Thoracic aorta (tissue), 2 donors: ENCODE results near the gene GMPR2. TPM values are rescaled to one million over a fixed set of nuclear protein-coding genes. Genes with fewer than 3 reads are reported as not detected.

Experiments
- ATAC-seq: fragments of 150-250 bp; one replicate; pipeline ENCODE4 v1.8.0; 2017; ENCODE audit warnings: low read depth; ENCODE audit not compliant: insufficient number of reproducible peaks, low FRiP score
- DNase-seq: peaks from one replicate; pipeline ENCODE4 v3.0.0-alpha.2; 2020; ENCODE audit warnings: low spot score
- H3K27ac ChIP-seq, 2 donors: fragments of 200-600 bp; sonication (generic); 1 replicate in 1 of 2; 2 replicates in 1 of 2; pipeline ENCODE4 v1.5.1; 2016; ENCODE audit warnings: mild to moderate bottlenecking in 2 of 2, moderate library complexity in 2 of 2
- H3K27me3 ChIP-seq: fragments of 200-600 bp; sonication (generic); replicated peaks from 2 replicates; pipeline ENCODE4 v1.6.0; 2016; ENCODE audit warnings: mild to moderate bottlenecking; ENCODE audit not compliant: insufficient read depth
- H3K36me3 ChIP-seq: fragments of 200-600 bp; sonication (generic); one replicate; pipeline ENCODE4 v1.5.1; 2016
- H3K4me1 ChIP-seq, 2 donors: fragments of 200-600 bp; sonication (generic); 1 replicate in 1 of 2; 2 replicates in 1 of 2; pipeline versions ENCODE4 v1.5.1 to v1.6.0; 2016; ENCODE audit warnings: low read depth in 2 of 2, mild to moderate bottlenecking in 1 of 2; ENCODE audit not compliant: control insufficient read depth in 1 of 2
- H3K4me3 ChIP-seq: fragments of 200-600 bp; sonication (generic); 2 replicates; pipeline ENCODE4 v1.5.1; 2016; ENCODE audit warnings: mild to moderate bottlenecking
- H3K9me3 ChIP-seq: fragments of 200-600 bp; sonication (generic); 2 replicates; pipeline ENCODE4 v1.5.1; 2016
- CTCF ChIP-seq: fragments of 200-600 bp; sonication (generic); IDR thresholded peaks from one replicate; pipeline ENCODE4 v1.5.1; 2019; ENCODE audit warnings: antibody characterized with exemption
- total RNA-seq, 2 donors: library from RNA; depleted of rRNA; stranded (reverse); fragments of >200 nt; gene quantifications; one replicate each; pipeline versions ENCODE4 v1.1.0 to v1.2.3, GENCODE V29; 2016

GMPR2 gene
- total RNA-seq, 2 donors from 2014 or later, result 39.2 to 51.3 TPM

DNA sequence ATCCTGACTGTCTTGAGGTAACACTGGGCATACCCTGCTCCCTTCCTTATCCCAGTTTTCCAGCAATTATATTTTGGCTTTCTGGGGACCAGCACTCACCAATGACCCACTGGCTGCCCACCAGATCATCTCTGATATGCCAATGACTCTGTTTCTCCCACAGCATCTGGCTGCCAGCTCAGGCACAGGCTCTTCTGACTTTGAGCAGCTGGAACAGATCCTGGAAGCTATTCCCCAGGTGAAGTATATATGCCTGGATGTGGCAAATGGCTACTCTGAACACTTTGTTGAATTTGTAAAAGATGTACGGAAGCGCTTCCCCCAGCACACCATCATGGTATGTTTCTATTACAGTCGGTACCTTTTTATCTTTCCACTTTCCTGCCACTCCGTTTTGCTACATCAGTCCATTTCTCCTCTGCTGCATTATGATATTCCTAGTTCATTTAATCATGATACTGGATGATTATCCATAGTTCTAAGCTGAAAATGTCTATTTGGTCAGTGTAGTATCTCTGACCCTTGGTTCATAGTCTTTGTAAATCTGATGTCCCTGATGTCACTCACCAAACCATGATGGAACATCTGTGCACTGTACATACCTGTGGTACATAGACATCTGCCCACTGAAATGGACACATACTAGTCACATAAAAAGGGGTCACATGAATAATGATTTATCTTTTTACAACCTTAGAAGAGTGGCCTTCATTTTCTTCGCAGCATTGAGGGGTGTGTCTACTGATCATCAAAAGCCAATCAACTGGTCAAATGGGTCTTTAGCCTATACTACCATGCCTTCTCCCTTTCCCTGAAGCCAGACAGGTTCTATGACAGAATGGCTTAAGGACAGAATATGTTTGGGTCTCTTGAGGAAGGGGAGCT lies 3.3 kb downstream of the GMPR2 start:
- Histone ChIP-seq H3K9me3 (no peaks in the 10 kb centered on the region), H3K27ac (no peak overlapping the region), H3K27me3 (no peaks in the 10 kb centered on the region), H3K4me3 (no peak overlapping the region), H3K4me1 (peaks cover 25 to 55% of the 10 kb centered on the region in 2 donors), H3K36me3 (peaks cover 46% of the 10 kb centered on the region)
- TF ChIP-seq CTCF, result no peak
- ATAC-seq, result no peak
- no peak for DNase-seq

- no peak for DNase-seq
- Histone ChIP-seq H3K9me3 (no peaks in the 10 kb centered on the region), H3K36me3 (peaks cover 46% of the 10 kb centered on the region), H3K27me3 (no peaks in the 10 kb centered on the region), H3K27ac (no peak overlapping the region), H3K4me1 (peaks cover 27 to 54% of the 10 kb centered on the region in 2 donors), H3K4me3 (no peak overlapping the region)
- ATAC-seq, result no peak
- TF ChIP-seq CTCF, result no peak
Measured at GRCh38 chr14:24236689-24237462, 4.1 kb downstream of the GMPR2 start.

DNA sequence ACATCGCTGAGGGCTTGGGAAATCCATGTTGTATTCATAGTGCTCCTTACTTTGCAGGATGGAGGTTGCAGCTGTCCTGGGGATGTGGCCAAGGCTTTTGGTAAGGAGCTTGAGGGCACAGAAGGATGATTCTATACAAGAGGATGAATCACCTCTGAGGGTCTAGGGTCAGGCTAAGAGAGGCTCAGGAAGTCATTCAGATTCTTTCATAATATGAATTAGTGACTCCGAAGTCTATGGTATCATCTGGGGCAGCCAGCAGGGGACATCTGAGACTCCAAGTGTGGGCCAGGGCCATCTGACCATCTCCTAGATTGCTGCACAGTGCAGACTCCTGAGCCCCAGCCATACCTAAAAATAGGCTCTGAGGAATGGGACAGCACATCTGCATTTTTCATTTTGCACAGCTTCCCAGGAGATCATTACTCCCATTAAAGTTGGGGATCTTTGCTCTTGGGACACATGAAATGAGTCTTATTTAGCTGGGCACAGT lies 4.8 kb downstream of the GMPR2 start:
- no peak for ATAC-seq
- Histone ChIP-seq H3K36me3 (peaks cover 46% of the 10 kb centered on the region), H3K27ac (no peak overlapping the region), H3K4me3 (no peak overlapping the region), H3K27me3 (no peaks in the 10 kb centered on the region), H3K4me1 (peaks cover 27 to 54% of the 10 kb centered on the region in 2 donors), H3K9me3 (no peaks in the 10 kb centered on the region)
- DNase-seq, result no peak
- no peak for TF ChIP-seq CTCF

DNA sequence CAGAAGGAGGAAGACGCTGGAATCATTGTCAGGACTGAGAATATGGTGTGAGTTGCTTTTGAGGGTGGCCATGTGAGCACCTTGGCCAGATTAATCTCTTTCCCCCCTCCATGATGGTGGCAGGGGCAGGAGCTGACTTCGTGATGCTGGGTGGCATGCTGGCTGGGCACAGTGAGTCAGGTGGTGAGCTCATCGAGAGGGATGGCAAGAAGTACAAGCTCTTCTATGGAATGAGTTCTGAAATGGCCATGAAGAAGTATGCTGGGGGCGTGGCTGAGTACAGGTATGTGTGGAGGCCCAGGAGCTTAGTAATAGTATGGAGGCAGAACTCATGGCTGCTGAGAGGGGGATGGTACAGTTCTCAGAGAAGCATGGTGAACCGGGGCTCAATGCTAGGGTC lies 5.4 kb downstream of the GMPR2 start:
- Histone ChIP-seq H3K9me3 (no peaks in the 10 kb centered on the region), H3K4me3 (no peak overlapping the region), H3K27ac (no peak overlapping the region), H3K4me1 (peaks cover 27 to 51% of the 10 kb centered on the region in 2 donors), H3K36me3 (peaks cover 46% of the 10 kb centered on the region), H3K27me3 (no peaks in the 10 kb centered on the region)
- DNase-seq (no peak), ATAC-seq (no peak)
- no peak for TF ChIP-seq CTCF

DNA sequence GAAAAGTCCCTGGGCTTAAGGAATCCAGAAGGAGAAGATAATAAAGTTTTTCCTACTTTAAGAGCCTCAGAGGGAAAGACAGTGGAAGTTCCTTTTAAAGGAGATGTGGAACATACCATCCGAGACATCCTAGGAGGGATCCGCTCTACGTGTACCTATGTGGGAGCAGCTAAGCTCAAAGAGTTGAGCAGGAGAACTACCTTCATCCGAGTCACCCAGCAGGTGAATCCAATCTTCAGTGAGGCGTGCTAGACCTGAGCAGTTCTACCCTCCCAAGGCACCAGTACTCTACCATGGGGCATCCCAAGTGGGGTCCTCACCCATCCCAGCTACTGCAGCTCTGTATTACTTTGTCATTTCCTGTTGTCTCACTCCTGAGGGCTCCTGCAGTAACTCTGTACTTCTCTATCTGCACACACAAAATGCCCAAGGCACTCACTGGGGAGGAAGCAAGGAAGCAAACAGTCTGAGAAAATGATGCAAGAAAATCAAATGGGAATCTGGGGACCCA lies 5.9 kb downstream of the GMPR2 start:
- no peak for TF ChIP-seq CTCF
- ATAC-seq (no peak), DNase-seq (no peak)
- no peaks in the 10 kb centered on the region for H3K27me3 ChIP-seq
- peaks cover 25 to 51% of the 10 kb centered on the region in 2 donors for H3K4me1 ChIP-seq
- H3K4me3 ChIP-seq, result no peak overlapping the region
- peaks cover 46% of the 10 kb centered on the region for H3K36me3 ChIP-seq
- H3K9me3 ChIP-seq, result no peaks in the 10 kb centered on the region
- no peak overlapping the region for H3K27ac ChIP-seq
